ENCODE results near the gene KCNJ14.
A peak's percentile ranks its signal among the peaks of the same experiment; 100 is the strongest.

KCNJ14 gene

GRCh38 chr19:48500830-48501493 lies 45.6 kb downstream of the KCNJ14 start:
- Histone ChIP-seq H3K4me3 (ENCODE audit: low read depth, low read length) (peak overlapping the region; percentile 31), H3K27ac (no peak overlapping the region), H3K4me2 (ENCODE audit: low read length) (peak overlapping the region; percentile 55), H3K9me3 (ENCODE audit: control insufficient read depth, low read length) (no peaks in the 10 kb centered on the region), H3K27me3 (ENCODE audit: control insufficient read depth, insufficient read depth, low read length) (no peaks in the 10 kb centered on the region), H3K4me1 (no peaks in the 10 kb centered on the region), H3K36me3 (ENCODE audit: control insufficient read depth, insufficient read depth, low read length) (no peaks in the 10 kb centered on the region), H3K79me2 (no peaks in the 10 kb centered on the region), H2AFZ (no peak overlapping the region), H3K9ac (no peak overlapping the region)
- no peak for TF ChIP-seq CTCF (IDR thresholded peaks at IDR 0.05)

- Histone ChIP-seq H3K27ac (no peak overlapping the region), H3K9me3 (ENCODE audit: control insufficient read depth, low read length) (no peaks in the 10 kb centered on the region), H3K9ac (no peak overlapping the region), H3K4me3 (ENCODE audit: low read depth, low read length) (peak overlapping the region; percentile 57), H3K4me1 (no peaks in the 10 kb centered on the region), H2AFZ (no peak overlapping the region), H3K4me2 (ENCODE audit: low read length) (peak overlapping the region; percentile 80), H3K27me3 (ENCODE audit: control insufficient read depth, insufficient read depth, low read length) (no peaks in the 10 kb centered on the region), H3K36me3 (ENCODE audit: control insufficient read depth, insufficient read depth, low read length) (no peaks in the 10 kb centered on the region), H3K79me2 (no peaks in the 10 kb centered on the region)
- TF ChIP-seq CTCF (IDR thresholded peaks at IDR 0.05): no peak
These were observed 46.3 kb downstream of the KCNJ14 start for GRCh38 chr19:48501494-48502349.

GRCh38 chr19:48502350-48503018 lies 47.1 kb downstream of the KCNJ14 start:
- TF ChIP-seq CTCF (IDR thresholded peaks at IDR 0.05): no peak
- H3K27ac ChIP-seq: no peak overlapping the region

GRCh38 chr19:48506138-48506733 lies 50.9 kb downstream of the KCNJ14 start:
- Histone ChIP-seq H3K4me2 (ENCODE audit: low read length) (no peak overlapping the region), H3K4me1 (peaks cover 5% of the 10 kb centered on the region), H3K27me3 (ENCODE audit: control insufficient read depth, insufficient read depth, low read length) (no peaks in the 10 kb centered on the region), H3K79me2 (no peaks in the 10 kb centered on the region), H2AFZ (no peak overlapping the region), H3K4me3 (ENCODE audit: low read depth, low read length) (no peak overlapping the region), H3K36me3 (ENCODE audit: control insufficient read depth, insufficient read depth, low read length) (no peaks in the 10 kb centered on the region), H3K9me3 (ENCODE audit: control insufficient read depth, low read length) (no peaks in the 10 kb centered on the region), H3K27ac (no peak overlapping the region), H3K9ac (no peak overlapping the region)
- peak; percentile 68 for TF ChIP-seq CTCF (IDR thresholded peaks at IDR 0.05)

More at GRCh38 chr19:48502350-48503018, 47.1 kb downstream of the KCNJ14 start:
- no peaks in the 10 kb centered on the region for H3K27me3 ChIP-seq (ENCODE audit: control insufficient read depth, insufficient read depth, low read length)
- no peak overlapping the region for H2AFZ ChIP-seq
- H3K36me3 ChIP-seq (ENCODE audit: control insufficient read depth, insufficient read depth, low read length): no peaks in the 10 kb centered on the region
- no peak overlapping the region for H3K9ac ChIP-seq
- peak overlapping the region; percentile 57 for H3K4me3 ChIP-seq (ENCODE audit: low read depth, low read length)
- no peaks in the 10 kb centered on the region for H3K4me1 ChIP-seq
- H3K9me3 ChIP-seq (ENCODE audit: control insufficient read depth, low read length): no peaks in the 10 kb centered on the region
- H3K79me2 ChIP-seq: no peaks in the 10 kb centered on the region
- H3K4me2 ChIP-seq (ENCODE audit: low read length): peak overlapping the region; percentile 80
